HG03103 (cell line): Measurements from ENCODE around the gene TPM1.

ENCODE experiments used
- ATAC-seq: cut with Tn5 transposase; IDR thresholded peaks from one replicate; pipeline ENCODE4 v1.9.1; 2021; ENCODE audit warnings: low read depth; ENCODE audit not compliant: unreplicated experiment

TPM1 gene

GRCh38 chr15:63015618-63016017, 26.9 kb upstream of the TPM1 start:
- no peak for ATAC-seq

- ATAC-seq, result no peak
Observed at GRCh38 chr15:63016234-63016633, 26.3 kb upstream of the TPM1 start.

GRCh38 chr15:63018639-63019038, 23.9 kb upstream of the TPM1 start:
- ATAC-seq, result no peak

- no peak for ATAC-seq
Observed at GRCh38 chr15:63019511-63020109, 22.9 kb upstream of the TPM1 start.

- no peak for ATAC-seq
Observed at GRCh38 chr15:63020128-63020527, 22.4 kb upstream of the TPM1 start.

- ATAC-seq, result no peak
Observed at GRCh38 chr15:63020759-63021430, 21.7 kb upstream of the TPM1 start.

- ATAC-seq, result no peak
Observed at GRCh38 chr15:63022181-63022580, 20.4 kb upstream of the TPM1 start.

- no peak for ATAC-seq
Observed at GRCh38 chr15:63022663-63023062, 19.9 kb upstream of the TPM1 start.

GRCh38 chr15:63023351-63023945, 19.1 kb upstream of the TPM1 start:
- ATAC-seq, result no peak

- ATAC-seq, result no peak
Observed at GRCh38 chr15:63025460-63025859, 17.1 kb upstream of the TPM1 start.

- no peak for ATAC-seq
Observed at GRCh38 chr15:63027646-63028045, 14.9 kb upstream of the TPM1 start.

- ATAC-seq, result no peak
Observed at GRCh38 chr15:63028442-63029110, 14.0 kb upstream of the TPM1 start.

GRCh38 chr15:63029676-63030075, 12.9 kb upstream of the TPM1 start:
- no peak for ATAC-seq

- no peak for ATAC-seq
Observed at GRCh38 chr15:63030101-63030551, 12.4 kb upstream of the TPM1 start.

GRCh38 chr15:63034578-63034977, 8.0 kb upstream of the TPM1 start:
- no peak for ATAC-seq

- no peak for ATAC-seq
Observed at GRCh38 chr15:63035253-63035652, 7.3 kb upstream of the TPM1 start.

- ATAC-seq, result no peak
Observed at GRCh38 chr15:63035977-63036376, 6.6 kb upstream of the TPM1 start.

- no peak for ATAC-seq
Observed at GRCh38 chr15:63037976-63038720, 4.4 kb upstream of the TPM1 start.

- no peak for ATAC-seq
Observed at GRCh38 chr15:63038926-63039673, 3.4 kb upstream of the TPM1 start.

- ATAC-seq, result no peak
Observed at GRCh38 chr15:63039811-63040210, 2.7 kb upstream of the TPM1 start.
